Measurements from ENCODE around the gene TMIE.

Gene TMIE

DNA sequence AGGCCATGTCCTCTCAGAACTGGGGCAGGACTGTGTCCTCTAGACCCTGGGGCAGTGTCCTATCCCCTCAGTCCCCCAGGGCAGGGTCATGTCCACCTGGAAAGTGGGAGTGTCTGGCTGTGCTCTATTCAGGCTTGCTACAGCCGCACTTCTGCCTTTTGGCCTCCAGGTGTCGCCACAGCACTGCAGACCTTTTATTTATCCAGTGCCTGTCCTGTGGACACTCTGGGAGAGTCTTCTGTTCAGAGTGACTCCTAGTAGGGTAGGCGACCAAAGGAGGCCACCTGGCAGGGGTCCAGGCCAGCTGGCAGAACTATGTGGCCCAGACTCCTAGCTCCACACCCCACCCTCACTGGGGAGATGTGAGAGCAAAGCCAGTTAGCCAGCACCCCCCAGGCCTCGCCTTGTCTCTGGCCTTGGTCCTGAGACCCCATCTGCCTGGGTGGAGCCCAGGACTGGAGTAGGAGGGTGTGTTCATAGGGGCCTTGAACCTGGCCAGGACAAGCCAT, 3.9 kb downstream of the TMIE start:
- TF ChIP-seq POLR2A (IDR thresholded peaks at IDR 0.05; ENCODE audit: low read depth, low read length): no peak
- FAIRE-seq (no peak), DNase-seq (ENCODE audit: insufficient read length, low spot score) (peak; percentile 82)

DNA sequence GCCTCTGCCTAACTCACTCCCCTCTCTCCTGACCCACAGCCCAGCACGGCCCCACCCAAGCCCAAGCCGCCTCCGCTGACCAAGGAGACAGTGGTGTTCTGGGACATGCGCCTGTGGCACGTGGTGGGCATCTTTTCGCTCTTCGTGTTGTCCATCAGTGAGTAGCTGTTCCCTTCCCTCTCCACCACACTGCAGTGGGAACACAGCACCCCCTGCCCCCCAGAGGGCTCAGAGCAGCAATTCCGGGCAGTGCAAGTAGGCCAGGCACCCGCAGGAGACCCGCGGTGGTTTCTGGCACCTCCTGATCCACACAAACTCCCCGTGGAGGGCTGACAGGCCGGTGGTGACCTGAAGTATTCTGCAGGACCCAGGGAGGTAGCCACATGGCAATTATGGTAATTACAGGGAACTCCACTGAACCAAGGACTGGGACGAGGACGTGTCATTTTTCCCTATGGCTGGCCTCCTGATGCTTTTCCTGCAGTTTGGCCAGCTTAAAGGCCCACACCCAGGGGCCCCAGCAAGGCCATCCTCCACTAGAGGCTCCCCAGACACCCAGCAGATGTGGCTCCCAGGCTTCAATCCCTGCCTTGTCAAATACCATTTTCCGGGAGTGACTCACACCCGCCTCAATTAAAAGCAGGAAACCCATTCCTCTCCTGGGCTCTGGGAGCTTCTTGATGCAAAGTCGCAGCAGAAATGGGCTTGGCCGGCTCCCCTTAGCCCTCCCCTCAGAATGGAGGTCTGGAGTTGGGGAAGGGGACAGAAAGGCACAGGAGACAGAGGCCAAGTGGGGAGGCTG, 4.8 kb downstream of the TMIE start:
- DNase-seq (ENCODE audit: insufficient read length, low spot score) (peak; percentile 85), FAIRE-seq (no peak)
- TF ChIP-seq POLR2A (IDR thresholded peaks at IDR 0.05; ENCODE audit: low read depth, low read length): no peak

DNA sequence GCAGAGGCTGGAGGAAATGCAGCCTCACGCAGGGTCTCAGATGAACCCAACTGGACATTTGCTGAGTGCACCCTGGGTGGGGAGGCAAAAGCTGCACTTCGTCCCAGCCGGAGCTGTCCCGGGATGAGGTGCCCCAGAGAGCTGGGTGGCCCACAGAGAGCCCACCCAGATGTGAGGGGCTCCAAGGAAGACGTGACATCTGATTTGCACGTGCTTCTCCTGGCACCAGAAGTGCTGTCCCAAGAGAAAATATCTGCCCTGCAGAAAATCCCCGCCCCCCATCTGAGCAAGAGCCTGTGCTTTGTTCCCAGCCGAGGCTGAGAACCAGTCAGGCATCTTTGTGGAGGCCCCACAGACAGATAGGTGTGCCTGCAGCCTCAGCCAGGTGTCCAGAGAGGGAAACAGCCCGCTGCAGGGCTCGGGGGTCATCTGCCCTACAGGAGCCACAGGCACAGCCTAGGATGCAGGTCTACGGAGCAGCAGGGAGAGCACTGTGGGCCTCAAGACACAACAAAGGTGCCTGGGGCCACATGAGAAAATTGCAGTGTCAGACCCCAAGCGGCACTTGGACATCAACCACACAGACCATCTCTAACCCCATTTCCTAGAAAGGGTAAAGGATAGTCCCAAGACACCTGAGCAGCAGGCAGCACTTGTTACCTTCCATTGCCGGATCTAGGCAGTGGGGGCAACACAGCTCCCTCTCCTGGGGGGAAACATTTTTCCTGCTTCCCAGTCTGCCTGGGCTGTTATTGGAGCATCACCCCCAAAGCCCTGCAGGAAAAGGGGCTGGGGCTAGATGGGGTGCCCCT, 5.8 kb downstream of the TMIE start:
- DNase-seq (ENCODE audit: insufficient read length, low spot score) (no peak), FAIRE-seq (no peak)
- TF ChIP-seq POLR2A (IDR thresholded peaks at IDR 0.05; ENCODE audit: low read depth, low read length): no peak

DNA sequence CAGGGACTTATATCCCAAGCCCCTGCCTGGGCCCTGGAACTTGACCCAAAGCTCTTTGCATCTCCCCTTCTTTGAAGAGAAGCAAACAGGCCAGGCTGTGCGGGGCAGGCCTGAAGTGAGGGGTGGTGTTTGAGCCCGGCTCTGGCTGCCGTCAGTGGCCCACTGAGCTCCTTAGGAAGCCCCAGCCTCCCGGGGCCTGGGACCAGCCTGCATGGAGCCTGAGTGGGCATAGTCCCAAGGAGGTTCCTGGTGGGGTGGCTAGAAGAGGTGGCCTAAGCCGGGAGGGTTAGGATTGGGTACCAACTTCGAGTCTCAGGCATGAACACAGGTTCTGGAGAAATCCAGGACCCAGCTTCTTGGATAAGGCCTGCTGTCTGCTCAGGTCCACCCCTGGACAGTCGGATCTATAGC, 6.4 kb downstream of the TMIE start:
- FAIRE-seq (no peak), DNase-seq (ENCODE audit: insufficient read length, low spot score) (no peak)
- no peak for TF ChIP-seq POLR2A (IDR thresholded peaks at IDR 0.05; ENCODE audit: low read depth, low read length)

DNA sequence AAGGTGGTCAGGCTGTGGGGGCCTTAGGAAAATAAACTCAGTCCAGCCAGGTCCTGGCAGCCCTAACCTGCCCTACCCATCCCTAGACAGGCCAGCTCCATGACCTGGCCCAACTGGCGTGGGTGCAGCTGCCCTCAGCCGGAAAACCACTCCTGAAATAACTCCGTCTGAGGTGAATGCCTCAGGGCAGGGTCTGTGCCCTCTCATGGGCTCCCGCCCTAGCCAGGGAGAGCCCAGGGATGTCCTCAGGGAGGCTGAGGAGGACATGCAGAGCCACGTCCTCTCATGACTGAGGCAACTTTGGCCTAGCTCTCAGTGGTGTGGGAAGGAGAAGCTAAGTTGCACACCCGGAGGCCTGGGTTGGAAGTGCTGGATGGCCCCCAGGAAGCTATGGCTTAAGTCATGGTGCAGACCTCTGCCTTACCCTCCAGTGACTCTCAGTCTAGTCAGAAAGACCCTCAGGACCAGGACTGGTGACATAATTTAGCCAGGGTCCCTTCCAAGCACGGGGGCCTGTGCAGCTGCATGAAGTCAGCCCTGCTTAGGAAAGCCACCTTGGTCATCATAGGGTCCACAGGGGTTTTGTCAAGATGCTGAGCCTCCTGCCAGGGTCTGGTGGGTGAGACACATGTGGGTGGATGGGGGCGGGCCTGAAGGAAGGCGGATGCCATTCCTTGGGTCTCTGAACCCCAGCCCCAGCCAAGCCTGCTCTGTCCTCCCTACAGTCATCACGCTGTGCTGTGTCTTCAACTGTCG, 7.4 kb downstream of the TMIE start:
- no peak for TF ChIP-seq POLR2A (IDR thresholded peaks at IDR 0.05; ENCODE audit: low read depth, low read length)
- FAIRE-seq (no peak), DNase-seq (ENCODE audit: insufficient read length, low spot score) (no peak)

DNA sequence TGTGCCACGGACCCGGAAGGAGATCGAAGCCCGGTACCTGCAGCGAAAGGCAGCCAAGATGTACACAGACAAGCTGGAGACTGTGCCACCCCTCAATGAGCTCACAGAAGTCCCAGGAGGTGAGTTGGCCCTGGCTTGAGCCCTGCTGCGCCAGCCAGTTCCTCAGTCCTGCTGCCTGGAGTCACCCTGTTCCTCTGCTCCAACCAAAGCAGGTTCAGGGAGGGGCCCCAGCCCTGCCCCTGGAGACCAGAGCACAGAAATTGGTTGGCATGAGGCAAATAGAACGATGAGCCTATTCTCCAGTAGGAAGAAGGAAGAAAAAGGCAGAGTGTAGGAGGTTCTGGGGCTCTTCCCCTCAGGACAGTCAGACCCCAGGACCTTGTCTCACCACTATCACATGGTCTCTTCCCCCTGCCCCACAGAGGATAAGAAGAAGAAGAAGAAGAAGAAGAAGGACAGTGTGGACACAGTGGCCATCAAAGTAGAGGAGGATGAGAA, 8.0 kb downstream of the TMIE start:
- TF ChIP-seq POLR2A (IDR thresholded peaks at IDR 0.05; ENCODE audit: low read depth, low read length): no peak
- DNase-seq (ENCODE audit: insufficient read length, low spot score) (no peak), FAIRE-seq (no peak)

DNA sequence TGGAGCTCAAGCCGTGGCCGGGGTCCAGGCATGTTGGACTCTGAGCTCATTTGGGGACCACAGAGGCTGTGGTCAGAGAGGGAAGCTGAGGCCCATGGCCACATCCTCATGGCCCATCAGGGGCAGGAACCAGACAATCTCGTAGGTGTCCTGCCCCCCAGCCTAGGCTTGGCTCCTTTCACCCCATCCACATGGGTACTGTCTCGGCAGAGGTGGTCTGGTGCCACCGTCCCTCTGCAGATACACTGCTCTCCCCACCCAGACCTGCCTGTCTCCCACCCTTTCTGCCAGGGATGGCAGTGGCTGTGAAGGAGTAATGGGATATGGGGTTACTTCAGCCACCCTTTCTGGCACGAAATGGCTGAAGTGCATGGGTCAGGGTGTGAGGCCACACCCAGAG, 8.5 kb downstream of the TMIE start:
- no peak for TF ChIP-seq POLR2A (IDR thresholded peaks at IDR 0.05; ENCODE audit: low read depth, low read length)
- FAIRE-seq (no peak), DNase-seq (ENCODE audit: insufficient read length, low spot score) (no peak)

DNA sequence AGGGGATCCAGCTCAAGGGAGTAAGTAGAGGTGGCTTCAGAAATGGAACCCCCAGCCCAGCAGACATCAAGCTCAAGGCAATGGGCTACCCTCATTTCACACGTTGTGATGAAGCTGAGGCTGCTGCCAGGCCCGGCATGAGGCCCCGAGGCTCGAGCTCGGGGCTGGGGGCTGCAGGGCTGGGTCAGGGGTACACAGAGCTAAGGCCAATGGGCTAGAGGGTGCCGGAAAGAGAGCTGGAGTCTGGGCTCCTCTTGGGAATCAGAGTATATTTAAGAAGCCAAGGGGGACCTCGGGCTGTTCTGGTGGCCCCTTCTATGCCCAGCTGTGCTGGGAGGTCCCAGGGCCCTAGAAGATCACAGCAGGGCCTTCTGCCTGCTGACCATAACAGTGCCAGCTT, 9.0 kb downstream of the TMIE start:
- DNase-seq (ENCODE audit: insufficient read length, low spot score) (no peak), FAIRE-seq (no peak)
- no peak for TF ChIP-seq POLR2A (IDR thresholded peaks at IDR 0.05; ENCODE audit: low read depth, low read length)

DNA sequence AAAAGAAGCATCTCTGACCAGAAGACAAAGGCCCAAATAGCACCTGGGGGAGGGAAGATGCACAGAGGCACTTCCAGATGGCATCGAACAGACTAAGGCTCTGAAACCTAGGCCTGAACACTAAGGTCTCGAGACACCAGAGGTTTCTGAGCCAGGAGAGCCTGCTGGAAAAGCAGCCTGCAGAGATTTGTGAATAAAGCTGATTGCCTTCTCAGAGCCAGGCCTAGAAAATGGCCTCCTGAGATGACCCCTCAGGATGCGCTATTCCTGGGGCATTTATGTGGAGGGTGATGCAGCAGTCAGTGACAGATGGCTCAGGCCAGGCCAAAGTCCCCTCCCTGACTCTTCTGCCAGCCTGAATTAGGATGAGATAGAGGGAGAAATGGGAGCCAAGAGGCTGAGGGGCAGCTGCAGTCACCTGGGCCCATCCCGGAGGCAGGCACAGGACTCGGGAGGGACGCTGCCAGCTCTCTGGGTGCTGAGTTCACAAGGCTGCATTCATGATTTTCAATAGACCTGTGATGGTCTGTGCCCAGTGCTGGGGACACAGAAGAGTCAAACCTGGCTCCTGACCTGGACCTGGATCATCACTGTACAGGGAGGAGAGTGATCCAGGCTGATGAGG, 9.6 kb downstream of the TMIE start:
- no peak for FAIRE-seq
- no peak for TF ChIP-seq POLR2A (IDR thresholded peaks at IDR 0.05; ENCODE audit: low read depth, low read length)
- DNase-seq (ENCODE audit: insufficient read length, low spot score): no peak

DNA sequence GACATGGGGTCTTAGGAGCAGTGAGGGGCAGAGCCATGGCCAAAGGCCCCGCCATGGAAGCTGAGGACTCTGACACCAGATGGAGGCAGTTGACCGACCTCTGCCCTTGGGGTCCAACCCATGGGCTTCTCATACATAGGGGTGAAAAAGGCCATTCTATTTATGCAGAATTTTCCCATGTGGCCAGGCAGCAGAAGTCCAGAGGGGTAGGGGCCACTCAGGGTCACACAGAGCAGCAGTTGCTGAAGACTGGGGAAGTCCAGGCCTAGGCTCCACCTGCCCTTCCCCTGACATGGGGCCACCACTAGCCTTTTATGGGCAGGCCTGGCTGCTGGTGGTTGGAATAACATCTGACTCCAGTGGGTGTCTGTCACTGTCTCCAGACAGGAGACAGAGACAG, 10.1 kb downstream of the TMIE start:
- DNase-seq (ENCODE audit: insufficient read length, low spot score) (no peak), FAIRE-seq (no peak)
- TF ChIP-seq POLR2A (IDR thresholded peaks at IDR 0.05; ENCODE audit: low read depth, low read length): no peak

DNA sequence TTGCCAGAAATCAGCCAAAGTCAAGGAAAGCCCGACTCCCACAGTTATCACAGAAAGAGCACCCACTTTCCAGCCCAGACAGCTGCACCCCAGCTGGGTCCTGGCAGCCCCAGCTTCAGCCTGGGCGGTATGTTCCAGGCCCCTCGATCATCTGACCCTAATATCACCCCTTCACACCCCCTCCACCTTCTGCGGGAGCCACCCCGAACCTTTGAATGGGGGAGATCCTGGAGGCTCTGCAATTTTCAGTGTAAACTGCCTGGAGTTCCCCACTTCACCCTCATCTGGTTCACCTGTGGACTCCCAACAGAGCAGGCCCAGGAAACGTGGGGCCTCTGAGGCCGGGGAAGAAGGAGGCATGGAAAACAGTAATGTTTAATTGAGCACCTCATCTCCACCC, 10.6 kb downstream of the TMIE start:
- no peak for FAIRE-seq
- TF ChIP-seq POLR2A (IDR thresholded peaks at IDR 0.05; ENCODE audit: low read depth, low read length): no peak
- DNase-seq (ENCODE audit: insufficient read length, low spot score): no peak

DNA sequence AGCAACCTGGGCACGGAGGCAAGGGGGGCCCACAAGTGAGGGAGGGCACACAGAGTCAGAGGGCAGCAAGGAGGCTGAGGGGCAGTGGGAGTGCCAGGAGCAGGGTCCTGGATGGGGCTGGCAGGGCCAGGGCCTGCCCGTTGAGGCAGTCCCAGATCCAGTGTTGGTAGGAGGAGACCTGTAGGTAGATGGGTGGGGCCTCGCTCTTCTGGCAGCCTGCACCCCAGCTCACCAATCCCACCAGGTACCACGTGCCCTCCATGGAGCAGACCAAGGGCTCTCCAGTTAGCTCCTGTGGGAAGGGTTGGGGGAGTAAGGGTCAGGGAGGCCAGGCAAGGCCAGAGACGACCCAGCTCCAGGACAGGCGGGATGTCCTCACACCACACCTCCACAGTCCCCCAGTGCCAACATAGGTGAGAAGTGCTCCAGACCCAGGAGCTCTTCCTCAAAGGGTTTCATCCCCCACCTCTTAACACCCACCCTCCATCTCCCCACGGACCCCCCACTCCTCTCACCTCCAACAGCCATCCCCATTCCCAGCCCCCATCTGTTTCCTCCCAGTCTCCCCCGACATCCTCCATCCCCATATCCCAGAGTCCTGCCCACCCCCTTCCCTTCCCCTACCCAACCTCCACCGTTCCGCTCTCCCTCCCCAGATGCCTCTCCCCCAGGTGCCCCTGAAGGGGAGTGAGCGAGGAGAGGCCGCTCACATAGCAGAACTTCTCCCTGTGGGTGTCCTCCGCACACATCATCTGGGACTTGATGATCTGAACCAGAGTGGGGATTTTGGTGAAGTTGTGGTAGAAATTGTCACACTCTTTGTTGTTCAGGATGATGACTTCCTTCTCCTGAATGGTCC, 11.2 kb downstream of the TMIE start:
- FAIRE-seq: no peak
- no peak for TF ChIP-seq POLR2A (IDR thresholded peaks at IDR 0.05; ENCODE audit: low read depth, low read length)

More for the DNA sequence above, 11.2 kb downstream of the TMIE start:
- DNase-seq (ENCODE audit: insufficient read length, low spot score): no peak

All from H54 (cell line).